A549 treated with DMSO at 1 μM for 4 hours (cell line): ENCODE results near the gene PCDHB16. TPM values are rescaled to one million over a fixed set of nuclear protein-coding genes. Genes with fewer than 3 reads are reported as not detected.

ENCODE experiments used
- total RNA-seq: library from RNA; stranded (reverse); fragments of 200-300 nt; extraction: Qiagen RNA extraction; gene quantifications from 5 replicates; pipeline ENCODE4 v1.2.3, GENCODE V29; 2022; ENCODE audit warnings: low read depth

PCDHB16 gene
- 0.04 to 0.19 TPM (median 0.06 TPM) in 5 replicates for total RNA-seq

DNA sequence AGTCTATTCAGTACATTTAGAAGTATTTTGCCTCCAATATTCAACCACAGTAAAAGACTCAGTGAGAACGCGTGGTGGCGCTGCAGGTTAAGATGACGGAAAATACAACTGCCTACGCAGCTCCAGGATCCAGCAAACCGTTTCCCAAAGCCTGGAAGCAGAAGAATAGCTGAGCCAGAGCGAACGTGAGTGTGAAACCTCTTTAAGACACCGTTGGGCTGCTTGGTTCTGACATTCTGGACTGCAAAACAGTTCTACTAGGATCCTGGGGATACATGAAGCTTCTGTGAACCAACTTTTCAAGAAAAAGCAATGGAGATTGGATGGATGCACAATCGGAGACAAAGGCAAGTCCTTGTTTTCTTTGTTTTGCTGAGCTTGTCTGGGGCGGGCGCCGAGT lies at the start of gene PCDHB16:
TSS of gene PCDHB16 (plus strand) at position 140 of the 400 bp plus-strand sequence. CDS start at position 313, 173 bp downstream.

DNA sequence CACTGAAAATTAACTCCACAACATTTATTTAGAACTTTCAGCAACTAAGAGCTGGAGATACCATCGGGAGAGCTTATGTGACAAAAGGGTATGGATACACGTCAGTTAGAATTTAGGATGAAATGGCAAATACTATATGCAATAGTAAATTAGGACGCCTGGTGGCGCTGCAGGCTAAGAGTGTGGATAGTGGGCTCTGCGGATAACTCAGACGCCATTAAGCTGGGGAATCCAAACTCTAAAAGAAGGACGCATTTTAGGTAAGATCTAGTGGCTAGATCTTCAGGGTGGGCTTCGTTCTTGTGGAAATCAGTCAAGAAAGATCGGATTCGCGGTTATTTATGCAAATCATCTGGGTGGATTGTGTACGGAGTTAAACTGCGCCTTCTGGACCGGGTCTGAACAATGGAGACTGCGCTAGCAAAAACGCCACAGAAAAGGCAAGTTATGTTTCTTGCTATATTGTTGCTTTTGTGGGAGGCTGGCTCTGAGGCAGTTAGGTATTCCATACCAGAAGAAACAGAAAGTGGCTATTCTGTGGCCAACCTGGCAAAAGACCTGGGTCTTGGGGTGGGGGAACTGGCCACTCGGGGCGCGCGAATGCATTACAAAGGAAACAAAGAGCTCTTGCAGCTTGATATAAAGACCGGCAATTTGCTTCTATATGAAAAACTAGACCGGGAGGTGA lies 47.0 kb upstream of the PCDHB16 start, which contains the start of gene PCDHB5:
TSS of gene PCDHB5 (plus strand) at position 177 of the 688 bp plus-strand sequence. CDS start at position 406, 229 bp downstream.

DNA sequence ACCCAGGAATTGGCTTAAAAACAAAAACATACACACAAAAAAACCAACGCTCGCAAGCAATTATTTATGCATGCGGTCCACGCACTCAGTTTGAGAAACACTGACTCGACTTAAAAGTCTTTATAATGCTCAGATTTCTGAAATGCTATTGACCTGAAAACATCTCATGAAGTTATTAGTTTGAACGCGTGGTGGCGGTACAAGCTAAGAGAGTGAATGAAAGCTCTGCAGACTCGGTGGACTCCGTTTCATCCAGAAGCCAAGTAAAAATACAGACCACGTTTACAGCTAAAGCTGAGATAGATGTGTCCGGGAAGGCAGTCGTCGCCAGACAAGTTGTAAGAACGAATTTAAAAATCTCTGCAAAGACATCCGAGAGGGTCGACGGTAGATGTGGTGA lies 32.4 kb upstream of the PCDHB16 start, which contains the start of gene PCDHB6:
TSS of gene PCDHB6 (plus strand) at position 246 of the 400 bp plus-strand sequence. CDS start 201 bp downstream, outside the sequence.

DNA sequence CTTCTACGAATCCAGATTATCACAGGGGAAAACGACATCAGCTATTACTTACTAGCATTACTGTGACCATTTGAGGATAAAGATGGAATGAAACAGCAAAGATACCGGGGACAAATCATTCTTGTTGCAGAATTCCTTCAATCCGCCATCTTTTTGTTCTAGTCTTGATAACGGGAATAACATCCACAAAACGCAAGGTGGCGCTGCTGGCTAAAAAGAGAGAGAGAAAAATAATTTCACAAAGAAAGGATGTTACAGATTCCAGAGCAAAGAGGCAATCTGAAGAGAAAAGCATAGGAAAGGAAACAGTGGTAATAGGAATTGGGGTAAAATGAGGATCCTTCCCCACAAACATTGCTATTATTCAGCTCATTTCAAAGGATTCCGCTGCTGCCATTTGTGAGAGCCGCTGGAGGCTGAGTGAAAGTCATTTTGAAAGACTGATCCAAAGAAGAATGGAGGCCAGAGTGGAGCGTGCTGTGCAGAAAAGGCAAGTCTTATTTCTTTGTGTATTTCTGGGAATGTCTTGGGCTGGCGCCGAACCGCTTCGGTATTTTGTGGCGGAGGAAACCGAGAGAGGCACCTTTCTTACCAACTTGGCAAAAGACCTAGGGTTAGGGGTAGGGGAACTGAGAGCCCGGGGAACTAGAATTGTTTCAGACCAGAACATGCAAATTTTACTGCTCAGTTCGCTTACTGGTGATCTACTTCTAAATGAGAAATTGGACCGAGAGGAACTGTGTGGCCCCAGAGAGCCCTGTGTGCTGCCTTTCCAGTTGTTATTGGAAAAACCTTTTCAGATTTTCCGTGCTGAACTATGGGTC lies 9.6 kb upstream of the PCDHB16 start, which contains the start of gene PCDHB7:
TSS of gene PCDHB7 (plus strand) at position 264 of the 824 bp plus-strand sequence. CDS start at position 456, 192 bp downstream.

DNA sequence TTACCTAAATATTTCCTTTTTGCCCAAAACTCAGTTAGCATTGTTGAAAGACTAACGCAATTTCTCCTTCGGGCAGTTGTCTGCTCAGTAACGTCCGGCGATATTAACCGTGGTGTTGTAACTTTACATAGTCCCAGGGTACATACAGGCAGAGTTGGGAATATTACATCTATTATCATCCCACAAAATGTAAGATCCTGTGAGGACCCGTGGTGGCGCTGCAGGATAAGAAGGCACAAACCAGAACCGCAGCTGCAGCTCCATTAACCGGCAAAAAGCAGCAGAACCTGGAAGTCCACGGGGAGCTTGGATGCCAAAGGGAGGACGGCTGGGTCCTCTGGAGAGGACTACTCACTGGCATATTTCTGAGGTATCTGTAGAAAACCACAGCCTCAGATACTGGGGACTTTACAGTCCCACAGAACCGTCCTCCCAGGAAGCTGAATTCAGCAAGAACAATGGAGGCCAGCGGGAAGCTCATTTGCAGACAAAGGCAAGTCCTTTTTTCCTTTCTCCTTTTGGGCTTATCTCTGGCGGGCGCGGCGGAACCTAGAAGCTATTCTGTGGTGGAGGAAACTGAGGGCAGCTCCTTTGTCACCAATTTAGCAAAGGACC lies 4.5 kb upstream of the PCDHB16 start, which contains the start of gene PCDHB8:
TSS of gene PCDHB8 (plus strand) at position 214 of the 615 bp plus-strand sequence. CDS start at position 459, 245 bp downstream.

DNA sequence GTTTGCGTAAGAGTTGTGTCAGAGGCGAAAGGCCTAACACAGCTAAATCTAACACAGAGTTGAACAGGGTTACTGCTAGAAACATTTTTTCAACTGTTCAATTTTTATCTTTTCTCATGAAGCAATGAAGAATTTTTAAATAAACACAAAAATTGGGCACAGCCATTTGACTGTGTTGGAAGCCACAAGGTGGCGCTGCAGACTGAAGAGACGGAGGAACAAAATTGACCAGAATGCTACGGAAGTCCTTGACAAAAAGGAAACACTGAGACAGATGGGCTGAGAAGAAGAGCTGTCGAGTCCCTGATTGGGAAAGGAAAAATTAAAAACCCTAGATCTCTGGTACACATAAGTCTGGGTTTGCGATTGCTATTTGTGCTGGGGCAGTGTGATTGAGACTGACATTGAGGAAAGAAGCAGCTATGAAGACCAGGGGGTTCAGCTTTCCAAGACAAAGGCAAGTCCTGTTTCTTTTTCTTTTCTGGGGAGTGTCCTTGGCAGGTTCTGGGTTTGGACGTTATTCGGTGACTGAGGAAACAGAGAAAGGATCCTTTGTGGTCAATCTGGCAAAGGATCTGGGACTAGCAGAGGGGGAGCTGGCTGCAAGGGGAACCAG lies 4.8 kb downstream of the PCDHB16 start, which contains the start of gene PCDHB9:
TSS of gene PCDHB9 (plus strand) at position 265 of the 616 bp plus-strand sequence. CDS start at position 423, 158 bp downstream.

DNA sequence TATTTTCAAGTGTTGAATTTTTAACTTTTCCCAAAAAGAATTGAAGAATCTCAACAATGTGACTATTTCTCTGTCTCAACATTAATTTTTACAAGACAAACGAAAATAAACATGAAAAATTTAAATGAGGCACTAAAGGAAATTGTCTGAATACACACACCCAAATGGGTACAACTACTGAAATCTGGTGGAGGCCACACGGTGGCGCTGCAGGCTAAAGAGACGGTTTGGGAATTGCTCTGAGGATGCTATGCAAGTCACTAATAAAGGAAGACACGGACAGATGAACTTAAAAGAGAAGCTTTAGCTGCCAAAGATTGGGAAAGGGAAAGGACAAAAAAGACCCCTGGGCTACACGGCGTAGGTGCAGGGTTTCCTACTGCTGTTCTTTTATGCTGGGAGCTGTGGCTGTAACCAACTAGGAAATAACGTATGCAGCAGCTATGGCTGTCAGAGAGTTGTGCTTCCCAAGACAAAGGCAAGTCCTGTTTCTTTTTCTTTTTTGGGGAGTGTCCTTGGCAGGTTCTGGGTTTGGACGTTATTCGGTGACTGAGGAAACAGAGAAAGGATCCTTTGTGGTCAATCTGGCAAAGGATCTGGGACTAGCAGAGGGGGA lies 10.0 kb downstream of the PCDHB16 start, which contains the start of gene PCDHB10:
TSS of gene PCDHB10 (plus strand) at position 244 of the 616 bp plus-strand sequence. CDS start at position 444, 200 bp downstream.

DNA sequence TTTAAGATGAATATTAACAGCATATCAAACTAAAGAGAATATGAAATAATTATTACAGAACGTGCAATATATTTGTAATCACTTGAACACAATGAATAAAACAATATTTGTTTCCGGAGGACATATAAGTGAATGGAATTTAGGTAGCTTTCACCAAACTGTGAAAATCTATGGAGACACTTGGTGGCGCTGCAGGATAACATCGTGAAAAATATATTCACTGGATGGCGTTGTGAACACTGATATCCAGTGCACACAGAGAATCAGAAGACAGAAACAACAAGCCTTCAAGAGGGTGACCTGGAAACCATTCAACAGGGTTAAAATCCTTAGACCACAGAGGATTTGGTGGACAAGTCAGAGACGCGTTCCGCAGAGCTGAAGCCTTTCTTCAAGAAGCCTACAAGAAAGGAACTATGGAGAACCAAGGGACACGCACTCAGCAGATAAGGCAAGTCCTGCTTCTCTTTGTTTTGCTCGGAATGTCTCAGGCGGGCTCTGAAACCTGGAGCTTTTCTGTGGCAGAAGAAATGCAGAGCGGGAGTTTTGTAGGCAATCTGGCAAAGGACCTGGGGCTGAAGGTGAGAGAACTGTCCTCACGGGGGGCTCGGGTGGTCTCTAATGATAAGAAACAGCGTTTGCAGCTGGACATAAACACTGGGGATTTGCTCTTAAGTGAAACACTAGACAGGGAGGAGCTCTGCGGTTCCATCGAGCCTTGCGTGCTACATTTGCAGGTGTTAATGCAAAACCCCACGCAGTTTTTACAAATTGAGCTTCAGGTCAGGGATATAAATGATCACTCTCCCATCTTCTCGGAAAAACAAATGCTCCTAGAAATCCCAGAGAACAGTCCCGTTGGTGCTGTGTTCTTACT lies 17.4 kb downstream of the PCDHB16 start, which contains the start of gene PCDHB11:
TSS of gene PCDHB11 (plus strand) at position 269 of the 877 bp plus-strand sequence. CDS start at position 417, 148 bp downstream.

DNA sequence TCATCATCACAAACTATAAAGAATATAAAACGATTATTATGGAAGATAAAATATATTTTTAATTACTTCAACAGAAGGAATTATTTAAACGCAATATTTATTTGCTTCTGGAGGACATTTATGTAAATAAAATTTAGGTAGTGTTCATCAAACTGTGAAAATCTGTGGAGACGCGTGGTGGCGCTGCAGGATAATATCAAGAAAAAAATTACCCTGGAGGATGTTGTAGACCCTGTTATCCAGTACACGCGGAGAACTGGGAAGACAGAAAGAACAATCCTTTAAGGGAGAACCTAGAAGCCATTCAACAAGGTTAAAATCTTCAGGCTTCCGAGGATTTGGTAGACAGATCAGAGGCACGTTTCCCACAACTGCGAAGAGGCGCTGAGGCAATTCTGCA lies 26.3 kb downstream of the PCDHB16 start, which contains the start of gene PCDHB12:
TSS of gene PCDHB12 (plus strand) at position 242 of the 400 bp plus-strand sequence. CDS start 189 bp downstream, outside the sequence.

DNA sequence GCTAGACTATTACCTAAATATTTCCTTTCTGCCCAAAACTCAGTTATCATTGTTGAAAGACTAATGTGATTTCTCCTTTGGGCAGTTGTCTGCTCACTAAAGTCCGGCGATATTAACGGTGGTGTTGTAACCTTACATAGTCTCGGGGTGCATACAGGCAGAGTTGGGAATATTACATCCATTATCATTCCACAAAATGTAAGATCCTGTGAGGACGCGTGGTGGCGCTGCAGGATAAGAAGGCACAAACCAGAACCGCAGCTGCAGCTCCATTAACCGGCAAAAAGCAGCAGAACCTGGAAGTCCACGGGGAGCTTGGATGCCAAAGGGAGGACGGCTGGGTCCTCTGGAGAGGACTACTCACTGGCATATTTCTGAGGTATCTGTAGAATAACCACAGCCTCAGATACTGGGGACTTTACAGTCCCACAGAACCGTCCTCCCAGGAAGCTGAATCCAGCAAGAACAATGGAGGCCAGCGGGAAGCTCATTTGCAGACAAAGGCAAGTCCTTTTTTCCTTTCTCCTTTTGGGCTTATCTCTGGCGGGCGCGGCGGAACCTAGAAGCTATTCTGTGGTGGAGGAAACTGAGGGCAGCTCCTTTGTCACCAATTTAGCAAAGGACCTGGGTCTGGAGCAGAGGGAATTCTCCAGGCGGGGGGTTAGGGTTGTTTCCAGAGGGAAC lies 31.6 kb downstream of the PCDHB16 start, which contains the start of gene PCDHB13:
TSS of gene PCDHB13 (plus strand) at position 264 of the 684 bp plus-strand sequence. CDS start at position 469, 205 bp downstream.

DNA sequence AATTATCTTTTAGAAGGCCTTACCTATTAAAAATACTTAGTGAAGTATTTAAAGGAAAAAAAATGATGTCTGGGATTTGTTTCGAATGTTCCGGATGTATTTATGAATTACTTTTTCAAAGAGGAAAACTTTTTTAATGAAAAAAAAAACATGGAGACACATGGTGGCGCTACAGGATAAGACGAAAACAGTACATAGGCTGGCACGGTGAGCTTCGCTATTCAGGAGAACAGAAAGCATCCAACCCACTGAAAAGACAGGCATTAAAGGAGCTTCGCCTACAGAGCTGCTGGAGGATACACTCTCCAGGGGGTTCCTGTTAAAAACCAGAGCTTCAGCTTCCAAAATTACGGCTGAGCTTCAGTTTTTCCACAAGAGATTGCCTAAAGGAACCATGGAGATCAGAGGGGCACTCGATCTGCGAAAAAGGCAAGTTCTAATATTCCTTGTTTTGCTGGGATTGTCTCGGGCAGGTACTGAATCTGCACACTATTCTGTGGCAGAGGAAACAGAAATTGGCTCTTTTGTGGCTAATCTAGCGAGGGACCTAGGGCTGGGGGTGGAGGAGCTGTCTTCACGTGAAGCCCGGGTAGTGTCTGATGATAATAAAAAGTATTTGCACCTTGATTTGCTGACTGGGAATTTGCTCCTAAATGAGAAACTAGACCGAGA lies 41.1 kb downstream of the PCDHB16 start, which contains the start of gene PCDHB14:
TSS of gene PCDHB14 (plus strand) at position 232 of the 672 bp plus-strand sequence. CDS start at position 395, 163 bp downstream.

Other genes with a start within 250 kb of the PCDHB16 start
- gene PCDHAC2, start 215.9 kb upstream of the PCDHB16 start, total RNA-seq, result 2.6 to 3.2 TPM (median 2.6 TPM) in 5 replicates
- gene PCDHB1, start 131.0 kb upstream of the PCDHB16 start, total RNA-seq, result not detected in 5 replicates
- 3.3 to 4.1 TPM (median 3.3 TPM) in 5 replicates for gene PCDHB2, start 87.8 kb upstream of the PCDHB16 start, total RNA-seq
- 0.04 to 0.05 TPM in 2 of 5 replicates, not detected in the others for gene PCDHB3, start 81.9 kb upstream of the PCDHB16 start, total RNA-seq
- 0.03 to 0.17 TPM (median 0.05 TPM) in 5 replicates for gene PCDHB4, start 60.6 kb upstream of the PCDHB16 start, total RNA-seq
- 1.2 to 1.9 TPM (median 1.4 TPM) in 5 replicates for gene PCDHB5, start 47.2 kb upstream of the PCDHB16 start, total RNA-seq
- 0.85 to 1.3 TPM (median 1.1 TPM) in 5 replicates for gene PCDHB6, start 32.3 kb upstream of the PCDHB16 start, total RNA-seq
- not detected in 5 replicates for gene PCDHB7, start 9.7 kb upstream of the PCDHB16 start, total RNA-seq
- 0.24 to 0.35 TPM (median 0.29 TPM) in 5 replicates for gene PCDHB8, start 4.6 kb upstream of the PCDHB16 start, total RNA-seq
- gene PCDHB9, start 4.8 kb downstream of the PCDHB16 start, total RNA-seq, result 0.05 to 0.12 TPM in 2 of 5 replicates, not detected in the others
- gene PCDHB10, start 10.0 kb downstream of the PCDHB16 start, total RNA-seq, result 0.04 to 0.06 TPM (median 0.05 TPM) in 3 of 5 replicates, not detected in the others
- gene PCDHB11, start 17.2 kb downstream of the PCDHB16 start, total RNA-seq, result 0.07 to 0.12 TPM (median 0.11 TPM) in 3 of 5 replicates, not detected in the others
- 0.02 TPM in 1 of 5 replicates, not detected in the others for gene PCDHB12, start 26.3 kb downstream of the PCDHB16 start, total RNA-seq
- gene PCDHB13, start 31.5 kb downstream of the PCDHB16 start, total RNA-seq, result 0.05 to 0.09 TPM (median 0.06 TPM) in 5 replicates
- 0.05 to 0.15 TPM (median 0.08 TPM) in 5 replicates for gene PCDHB14, start 41.0 kb downstream of the PCDHB16 start, total RNA-seq
- gene PCDHB15, start 63.0 kb downstream of the PCDHB16 start, total RNA-seq, result 0.05 to 0.06 TPM in 2 of 5 replicates, not detected in the others
- gene SLC25A2, start 121.7 kb downstream of the PCDHB16 start, total RNA-seq, result not detected in 5 replicates
- gene TAF7, start 138.4 kb downstream of the PCDHB16 start, total RNA-seq, result 67.8 to 84.2 TPM (median 73.3 TPM) in 5 replicates
- 0.37 to 0.48 TPM (median 0.40 TPM) in 5 replicates for gene PCDHGA1, start 148.1 kb downstream of the PCDHB16 start, total RNA-seq
- gene PCDHGA2, start 156.4 kb downstream of the PCDHB16 start, total RNA-seq, result 0.66 to 0.87 TPM (median 0.76 TPM) in 5 replicates
- 0.02 to 0.04 TPM (median 0.03 TPM) in 3 of 5 replicates, not detected in the others for gene PCDHGA3, start 161.4 kb downstream of the PCDHB16 start, total RNA-seq
- gene PCDHGB1, start 167.7 kb downstream of the PCDHB16 start, total RNA-seq, result 1.6 to 2.1 TPM (median 1.8 TPM) in 5 replicates
- 0.09 to 0.17 TPM (median 0.14 TPM) in 5 replicates for gene PCDHGA4, start 172.6 kb downstream of the PCDHB16 start, total RNA-seq
- 0.09 to 0.20 TPM (median 0.14 TPM) in 4 of 5 replicates, not detected in the other for gene PCDHGB2, start 177.6 kb downstream of the PCDHB16 start, total RNA-seq
- 0.07 to 0.22 TPM (median 0.18 TPM) in 5 replicates for gene PCDHGA5, start 181.8 kb downstream of the PCDHB16 start, total RNA-seq
- gene PCDHGB3, start 187.9 kb downstream of the PCDHB16 start, total RNA-seq, result 0.19 to 0.37 TPM (median 0.31 TPM) in 5 replicates
- 0.19 to 0.39 TPM (median 0.26 TPM) in 5 replicates for gene PCDHGA6, start 191.5 kb downstream of the PCDHB16 start, total RNA-seq
- 0.84 to 1.3 TPM (median 1.1 TPM) in 5 replicates for gene PCDHGA7, start 200.4 kb downstream of the PCDHB16 start, total RNA-seq
- gene PCDHGB4, start 205.3 kb downstream of the PCDHB16 start, total RNA-seq, result 0.77 to 1.0 TPM (median 0.88 TPM) in 5 replicates
- gene PCDHGA8, start 210.2 kb downstream of the PCDHB16 start, total RNA-seq, result 0.02 to 0.03 TPM (median 0.02 TPM) in 3 of 5 replicates, not detected in the others
- gene PCDHGB5, start 215.6 kb downstream of the PCDHB16 start, total RNA-seq, result 2.3 to 2.7 TPM (median 2.6 TPM) in 5 replicates
- 0.04 to 0.09 TPM (median 0.06 TPM) in 4 of 5 replicates, not detected in the other for gene PCDHGA9, start 220.4 kb downstream of the PCDHB16 start, total RNA-seq
- 0.09 to 0.23 TPM (median 0.13 TPM) in 5 replicates for gene PCDHGB6, start 225.6 kb downstream of the PCDHB16 start, total RNA-seq
- gene PCDHGA10, start 230.6 kb downstream of the PCDHB16 start, total RNA-seq, result 0.03 TPM in 1 of 5 replicates, not detected in the others
- 0.06 to 0.08 TPM (median 0.06 TPM) in 4 of 5 replicates, not detected in the other for gene PCDHGB7, start 235.3 kb downstream of the PCDHB16 start, total RNA-seq
- gene PCDHGA11, start 238.7 kb downstream of the PCDHB16 start, total RNA-seq, result not detected in 5 replicates
- 0.02 to 0.03 TPM in 2 of 5 replicates, not detected in the others for gene PCDHGA12, start 248.1 kb downstream of the PCDHB16 start, total RNA-seq